ENCODE results near the gene KIAA1191.

KIAA1191 gene

DNA sequence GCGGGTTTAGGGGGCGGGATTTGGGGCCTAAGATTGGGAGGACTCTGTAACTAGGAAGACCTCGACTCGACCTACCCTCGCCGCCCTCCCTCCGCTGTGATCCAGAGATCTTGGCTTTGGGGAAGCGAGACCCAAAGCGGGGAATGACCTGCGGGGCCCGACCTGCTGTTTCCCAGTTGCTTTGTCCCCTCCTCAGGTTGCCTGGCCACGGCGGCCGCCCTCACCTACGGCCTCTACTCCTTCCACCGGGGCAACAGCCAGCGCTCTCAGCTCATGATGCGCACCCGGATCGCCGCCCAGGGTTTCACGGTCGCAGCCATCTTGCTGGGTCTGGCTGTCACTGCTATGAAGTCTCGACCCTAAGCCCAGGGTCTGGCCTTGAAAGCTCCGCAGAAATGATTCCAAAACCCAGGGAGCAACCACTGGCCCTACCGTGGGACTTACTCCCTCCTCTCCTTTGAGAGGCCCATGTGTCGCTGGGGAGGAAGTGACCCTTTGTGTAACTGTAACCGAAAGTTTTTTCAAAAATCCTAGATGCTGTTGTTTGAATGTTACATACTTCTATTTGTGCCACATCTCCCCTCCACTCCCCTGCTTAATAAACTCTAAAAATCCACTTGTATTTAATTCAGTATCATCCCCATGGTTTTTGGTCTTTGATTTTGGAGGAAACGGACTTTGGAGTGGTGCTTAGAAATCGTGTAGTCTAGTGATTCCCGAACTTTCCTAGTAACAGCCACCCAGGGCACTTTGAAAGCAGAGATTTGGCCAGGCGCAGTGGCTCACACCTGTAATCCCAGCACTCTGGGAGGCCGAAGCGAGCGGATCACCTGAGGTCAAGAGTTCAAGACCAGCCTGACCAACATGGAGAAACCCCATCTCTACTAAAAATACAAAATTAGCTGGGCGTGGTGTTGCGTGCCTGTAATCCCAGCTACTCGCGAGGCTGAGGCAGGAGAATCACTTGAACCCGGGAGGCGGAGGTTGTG lies 27.9 kb upstream of the KIAA1191 start:
- no peak for DNase-seq

DNA sequence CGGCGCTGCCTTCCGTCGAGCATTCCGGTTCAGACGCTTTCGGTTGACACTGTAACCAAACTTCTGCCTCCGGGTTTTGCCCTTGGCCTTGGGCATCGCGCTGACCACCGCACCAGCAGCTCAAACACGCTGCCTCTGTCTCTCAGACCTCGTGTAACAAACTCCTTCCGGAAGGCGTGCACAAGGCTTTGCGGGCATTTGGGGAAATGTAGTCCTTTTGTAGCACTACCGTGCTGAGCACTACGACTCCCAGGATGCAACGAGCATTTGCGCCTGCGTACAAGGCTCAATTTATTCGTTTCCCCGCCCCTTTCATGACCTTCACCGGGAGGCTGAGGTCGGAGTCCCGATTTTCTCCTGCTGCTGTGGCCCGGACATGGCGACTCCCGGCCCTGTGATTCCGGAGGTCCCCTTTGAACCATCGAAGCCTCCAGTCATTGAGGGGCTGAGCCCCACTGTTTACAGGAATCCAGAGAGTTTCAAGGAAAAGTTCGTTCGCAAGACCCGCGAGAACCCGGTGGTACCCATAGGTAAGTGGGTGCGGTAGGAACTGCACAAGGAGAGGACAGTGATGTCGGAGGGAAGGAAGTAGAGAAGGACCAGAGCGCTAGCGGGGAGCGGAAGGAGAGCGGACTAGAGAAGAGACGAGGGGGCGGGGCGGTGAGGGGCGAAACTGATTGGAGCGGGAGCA lies 27.0 kb upstream of the KIAA1191 start, which contains the start of the genes HIGD2A and NOP16:
HIGD2A (plus strand) TSS at position 308 of the 691 bp plus-strand sequence; CDS start at position 377, 69 bp downstream.
NOP16 (minus strand) TSS at position 155 of the 691 bp plus-strand sequence; CDS start at position 96, 59 bp downstream.
- peak; percentile 98 for DNase-seq

DNA sequence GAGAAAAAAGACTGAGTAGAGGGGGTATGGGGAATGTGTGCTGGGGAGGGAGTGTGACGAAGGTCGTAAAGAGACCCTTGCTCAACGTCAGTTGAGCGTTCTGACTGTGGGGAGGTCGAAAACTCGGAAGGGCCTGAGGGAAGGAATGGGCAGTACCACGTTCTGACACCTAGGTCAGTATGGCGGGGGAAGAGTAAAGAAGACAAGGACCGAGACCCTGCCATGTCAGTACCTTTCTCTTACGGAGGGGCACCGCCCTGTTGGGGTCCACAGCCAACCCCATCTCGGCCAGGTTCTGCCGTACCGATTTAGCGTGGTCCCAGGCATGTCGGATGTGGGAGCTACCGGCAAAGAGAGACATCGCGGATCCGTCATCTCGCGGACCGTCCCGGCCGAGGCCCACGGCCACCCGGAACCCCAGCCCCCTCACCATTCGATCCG lies 26.5 kb upstream of the KIAA1191 start:
- DNase-seq: no peak

DNA sequence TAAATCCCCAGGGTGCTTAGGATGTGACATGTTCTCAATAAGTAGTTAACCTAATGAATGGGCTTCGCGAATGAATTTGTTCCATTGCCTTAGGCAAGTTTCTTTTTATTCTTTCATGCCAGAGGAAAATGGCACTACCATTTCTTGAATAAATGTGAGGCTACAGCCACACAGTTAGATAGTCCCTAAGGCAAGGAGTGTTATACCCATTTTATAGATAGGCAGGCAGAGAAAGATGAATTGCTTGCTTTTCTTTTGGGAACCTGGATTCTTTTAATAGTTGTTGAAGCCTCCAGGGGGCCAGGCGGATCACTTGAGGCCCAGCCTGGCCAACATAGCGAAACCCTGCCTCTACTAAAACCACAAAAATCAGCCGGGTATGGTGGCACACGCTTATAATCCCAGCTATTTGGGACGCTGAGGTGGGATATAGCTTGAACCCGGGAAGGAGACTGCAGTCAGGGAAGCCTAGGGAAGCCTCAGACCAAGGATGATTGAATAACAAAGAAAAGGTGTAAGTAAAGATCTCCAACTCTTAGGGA lies 25.9 kb upstream of the KIAA1191 start:
- DNase-seq: no peak

DNA sequence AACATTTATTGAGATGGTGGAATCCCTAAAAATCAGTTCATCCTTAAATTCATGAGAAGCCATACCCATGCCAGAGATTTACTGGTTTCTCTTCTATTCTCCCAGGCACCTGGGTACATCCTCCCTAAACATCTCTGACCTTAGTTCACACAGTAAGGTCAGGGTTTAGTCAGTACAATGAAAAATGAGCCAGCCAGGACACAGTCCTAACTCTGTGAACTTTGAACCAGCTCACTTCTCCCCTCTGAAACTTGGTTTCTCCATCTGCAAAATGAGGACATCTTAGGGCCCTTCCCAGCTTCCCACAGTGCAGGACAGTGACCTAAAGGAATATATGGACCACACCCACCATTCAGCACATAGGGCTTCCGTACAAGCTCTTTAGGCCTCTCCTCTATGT lies 24.9 kb upstream of the KIAA1191 start:
- DNase-seq: no peak

DNA sequence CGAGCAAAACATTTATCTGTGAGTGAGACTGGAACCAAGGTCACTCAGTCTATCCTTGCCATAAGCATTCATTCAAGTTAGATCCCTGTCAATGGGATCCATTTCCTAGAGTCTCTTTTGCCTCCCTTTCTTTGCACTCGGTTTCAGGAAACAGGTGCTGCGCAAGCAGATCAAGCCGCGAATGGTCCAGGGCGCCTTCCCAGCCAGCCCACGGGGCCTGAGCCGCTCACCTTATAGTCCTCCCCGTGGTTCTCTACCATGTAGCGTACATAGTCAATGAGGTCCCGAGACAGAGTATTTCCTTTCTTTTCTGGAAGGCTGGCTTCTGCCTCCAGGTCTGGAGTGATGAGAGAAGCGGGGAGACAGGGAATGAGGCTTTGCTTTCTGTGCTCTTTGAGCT lies 23.4 kb upstream of the KIAA1191 start:
- DNase-seq: no peak

DNA sequence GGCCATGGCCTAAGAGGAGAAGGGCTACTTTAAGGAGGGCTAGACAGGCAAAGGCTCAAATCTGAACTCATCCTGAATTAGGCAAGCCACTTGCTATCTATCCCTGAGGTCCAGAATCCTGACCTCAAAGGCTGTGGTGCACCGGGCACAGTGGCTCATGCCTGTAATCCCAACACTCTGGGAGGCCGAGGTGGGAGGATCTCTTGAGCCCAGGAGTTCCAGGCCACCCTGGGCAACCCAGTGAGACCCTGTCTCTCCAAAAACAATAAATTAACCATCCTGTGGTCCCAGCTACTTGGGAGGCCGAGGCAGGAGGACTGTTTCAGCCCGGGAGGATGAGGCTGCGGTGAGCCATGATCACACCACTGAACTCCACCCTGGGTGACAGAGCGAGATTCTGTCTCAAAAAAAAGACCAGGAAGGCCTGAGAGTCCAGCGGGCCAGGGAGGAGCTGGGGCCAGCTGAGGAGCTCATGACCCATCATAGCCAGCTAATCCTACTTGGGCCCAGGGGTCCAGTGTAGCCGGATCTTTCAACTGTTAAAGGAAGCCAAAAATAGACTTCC lies 22.9 kb upstream of the KIAA1191 start:
- DNase-seq: no peak

DNA sequence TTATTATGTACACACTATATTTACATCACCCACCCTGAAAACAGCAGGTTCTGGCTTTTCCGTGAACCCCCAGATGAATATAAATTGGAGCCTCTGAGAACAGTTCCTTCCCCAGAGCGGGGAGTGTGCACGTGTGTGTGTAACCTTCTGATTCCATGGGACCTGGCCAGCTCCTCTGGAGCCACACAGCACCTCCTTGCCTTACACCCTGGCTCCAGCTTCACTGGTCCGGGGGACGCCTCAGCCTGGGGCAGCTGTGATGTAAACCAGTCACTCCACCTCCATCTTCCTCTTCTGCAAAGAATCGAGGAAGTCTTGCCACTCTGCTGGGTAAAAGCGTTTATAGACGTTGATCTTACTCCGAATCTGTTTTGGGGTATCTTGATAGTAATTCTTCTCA lies 22.4 kb upstream of the KIAA1191 start:
- no peak for DNase-seq

DNA sequence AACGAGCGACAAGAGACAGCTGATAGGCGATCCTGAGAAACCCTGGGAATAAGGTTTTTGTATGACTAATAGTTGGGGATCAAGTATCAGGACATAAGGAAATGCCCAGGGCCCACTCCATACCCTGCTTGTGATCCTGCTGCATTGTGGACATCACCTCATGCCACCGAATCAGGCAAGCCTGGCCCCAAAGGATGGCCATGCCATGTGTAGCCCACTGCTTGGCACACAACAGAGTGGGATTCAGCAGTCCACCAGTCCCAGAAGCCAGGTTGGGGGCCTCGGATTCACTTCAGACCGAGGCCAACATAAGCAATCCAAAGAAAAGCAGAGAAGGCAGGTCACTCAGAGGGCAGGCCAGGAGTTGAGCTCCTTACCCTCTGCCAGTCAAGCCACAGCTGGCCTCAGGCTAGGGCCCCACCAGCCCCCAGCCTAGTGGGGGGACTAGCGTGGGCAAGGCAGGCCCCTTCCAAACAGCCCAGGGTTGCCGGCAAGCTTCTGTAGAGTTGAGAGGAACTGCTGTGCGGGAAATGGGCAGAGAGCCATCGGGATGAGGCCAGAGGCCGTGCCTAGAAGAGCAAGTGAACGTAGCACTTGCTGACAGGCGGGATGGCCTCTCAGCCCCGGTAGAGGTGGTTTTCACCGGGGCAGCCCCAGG lies 21.8 kb upstream of the KIAA1191 start:
- DNase-seq: no peak

DNA sequence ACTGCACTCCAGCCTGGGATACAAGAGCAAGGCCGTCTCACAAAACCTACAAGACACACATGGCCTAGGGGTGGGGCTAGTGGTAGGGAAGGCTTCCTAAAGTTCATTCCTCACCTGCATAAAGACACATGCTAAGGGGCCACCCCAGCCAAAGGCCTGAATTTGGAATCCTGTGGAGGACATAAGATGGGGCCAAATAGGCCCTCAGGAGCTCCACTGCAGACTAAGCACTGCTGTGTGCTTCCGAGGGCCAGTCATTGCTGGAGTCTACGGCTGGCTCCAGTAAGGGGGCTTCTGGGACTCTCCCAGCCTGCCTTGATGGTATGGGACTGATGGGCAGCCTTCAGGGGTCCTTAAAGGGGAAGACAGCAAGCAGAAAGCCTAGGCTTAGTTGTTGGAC lies 21.2 kb upstream of the KIAA1191 start:
- DNase-seq: no peak

DNA sequence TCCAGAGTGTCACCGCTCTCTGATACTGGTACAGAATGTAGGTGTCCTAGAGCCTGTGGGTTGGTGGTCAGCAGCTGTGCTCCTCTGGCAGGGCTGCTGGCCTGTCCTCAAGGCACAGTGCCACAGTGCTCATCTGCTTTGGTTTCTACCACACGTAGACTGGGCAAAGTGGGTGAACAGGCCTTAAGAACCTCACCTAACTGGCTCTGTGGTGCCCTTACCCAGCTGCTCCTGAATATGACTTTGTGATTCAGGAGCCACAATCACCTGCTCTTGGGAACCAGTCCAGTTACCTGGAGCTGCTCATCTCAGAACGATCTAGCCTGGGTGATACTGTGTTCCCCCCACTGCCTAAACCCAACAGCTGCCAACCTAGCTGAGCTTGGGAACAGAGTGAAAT lies 20.4 kb upstream of the KIAA1191 start:
- no peak for DNase-seq

DNA sequence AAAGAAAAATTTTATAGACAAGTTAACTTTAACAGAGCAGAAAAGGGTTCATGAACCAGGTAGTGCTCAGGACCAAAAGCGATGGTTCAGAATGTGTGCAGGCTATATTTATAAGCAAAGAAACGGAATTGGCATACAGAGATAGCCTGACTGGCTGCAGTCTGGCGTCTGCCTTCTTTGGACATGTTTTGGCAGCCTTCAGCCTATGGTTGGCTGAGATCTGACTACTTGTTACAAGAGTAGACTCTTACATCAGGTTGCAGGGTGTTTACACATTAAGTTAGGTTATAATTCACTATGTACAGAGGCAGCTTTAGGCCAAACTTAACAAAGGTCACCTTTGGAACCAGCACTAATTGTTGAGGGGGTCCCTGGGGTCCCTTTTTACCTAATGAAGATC lies 19.9 kb upstream of the KIAA1191 start:
- DNase-seq: no peak

DNA sequence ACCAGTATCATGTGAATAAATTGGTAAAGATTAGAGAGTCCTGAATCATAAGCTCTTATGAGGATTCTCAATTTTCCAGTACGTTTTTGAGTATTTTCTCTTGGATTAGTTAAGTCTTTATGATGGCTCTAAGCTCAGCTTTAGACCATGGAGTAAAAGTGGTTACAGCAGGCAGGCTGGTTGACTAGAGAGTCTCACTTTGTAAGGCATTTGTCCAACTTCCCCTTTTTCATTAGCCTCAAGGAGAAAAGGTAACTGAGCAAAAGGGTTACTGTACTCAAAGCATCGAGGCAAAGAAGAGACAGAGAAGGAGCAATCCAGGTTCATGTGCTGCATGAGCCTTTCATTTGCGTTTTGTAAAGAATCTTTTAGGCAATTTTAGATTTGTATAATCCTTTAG lies 18.3 kb upstream of the KIAA1191 start:
- DNase-seq: no peak

DNA sequence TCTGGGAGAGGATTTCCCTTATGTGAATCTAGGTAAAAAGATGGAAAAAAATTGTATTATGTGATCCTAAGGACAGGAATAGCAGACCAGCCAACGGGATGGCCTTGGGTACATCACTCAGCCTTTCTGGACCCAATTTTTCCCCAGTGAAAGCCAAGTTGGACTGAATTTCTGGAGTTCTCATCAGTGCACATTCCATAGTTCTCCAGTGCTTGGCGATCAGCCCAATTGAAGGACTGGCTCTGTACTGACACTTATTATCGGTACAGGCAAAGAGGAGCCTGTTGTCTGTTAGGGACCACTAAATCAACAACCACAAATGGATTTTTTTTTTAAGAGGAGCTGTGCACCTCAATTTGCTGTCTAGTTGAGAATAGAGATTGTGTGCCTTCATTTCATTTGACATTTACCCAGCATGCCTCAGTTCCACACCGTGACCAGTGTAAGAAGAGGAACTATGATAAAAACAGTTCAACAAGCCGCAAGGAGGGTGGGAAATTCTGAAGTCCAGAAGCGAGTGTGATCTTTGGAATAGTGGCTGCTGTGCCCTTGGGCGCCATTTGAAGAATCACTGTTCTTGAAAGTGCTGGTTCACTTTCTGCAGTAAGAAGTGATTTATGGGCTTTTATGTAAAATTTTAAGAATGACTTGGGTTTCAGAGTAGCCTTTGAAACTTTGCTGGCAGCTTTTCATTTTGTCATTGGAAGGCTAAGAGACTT lies 11.7 kb upstream of the KIAA1191 start:
- no peak for DNase-seq

DNA sequence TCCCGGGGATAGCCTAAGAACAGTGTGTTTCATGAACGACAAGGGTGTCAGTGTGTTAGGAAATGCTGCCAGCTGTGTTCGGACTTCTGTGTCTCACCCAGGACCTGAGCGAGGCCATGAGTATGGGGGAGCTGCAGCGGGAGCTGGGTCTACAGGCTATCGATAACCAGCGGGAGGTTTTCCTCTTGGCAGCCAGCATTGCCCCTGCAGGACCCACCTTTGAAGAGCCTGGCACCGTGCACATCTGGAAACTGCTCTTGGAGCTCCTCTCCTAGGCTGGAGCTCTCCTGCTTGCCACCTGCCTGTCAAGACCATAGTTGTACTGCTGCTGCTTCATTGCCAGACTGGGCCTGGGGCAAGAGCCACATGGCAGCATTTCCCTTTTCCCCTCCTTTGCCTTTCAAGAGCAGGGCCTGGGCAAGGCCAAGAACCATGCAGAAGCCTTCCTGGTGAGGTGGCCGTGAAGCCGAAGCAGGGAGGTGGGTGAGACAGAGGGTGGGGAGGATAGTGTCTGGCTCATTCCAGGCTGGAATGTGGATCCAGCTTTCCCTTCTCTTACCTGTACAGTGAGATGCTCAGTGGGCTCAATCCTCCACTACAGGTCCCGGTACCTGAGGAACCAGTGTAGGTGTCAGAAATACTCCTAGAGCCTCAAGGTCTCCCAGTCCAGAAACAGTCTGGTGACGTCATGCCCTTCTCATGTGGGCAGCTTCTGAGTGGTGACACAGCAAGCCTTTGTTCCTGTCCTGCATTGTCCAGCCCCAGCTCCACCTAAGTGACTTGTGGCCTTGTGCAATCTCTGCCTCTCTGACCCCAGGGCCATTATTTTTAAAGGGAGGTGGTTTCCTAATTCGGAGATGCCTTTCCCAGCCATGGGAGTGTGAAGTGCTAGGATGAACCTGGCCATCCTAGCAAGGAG lies 10.3 kb upstream of the KIAA1191 start:
- no peak for DNase-seq

DNA sequence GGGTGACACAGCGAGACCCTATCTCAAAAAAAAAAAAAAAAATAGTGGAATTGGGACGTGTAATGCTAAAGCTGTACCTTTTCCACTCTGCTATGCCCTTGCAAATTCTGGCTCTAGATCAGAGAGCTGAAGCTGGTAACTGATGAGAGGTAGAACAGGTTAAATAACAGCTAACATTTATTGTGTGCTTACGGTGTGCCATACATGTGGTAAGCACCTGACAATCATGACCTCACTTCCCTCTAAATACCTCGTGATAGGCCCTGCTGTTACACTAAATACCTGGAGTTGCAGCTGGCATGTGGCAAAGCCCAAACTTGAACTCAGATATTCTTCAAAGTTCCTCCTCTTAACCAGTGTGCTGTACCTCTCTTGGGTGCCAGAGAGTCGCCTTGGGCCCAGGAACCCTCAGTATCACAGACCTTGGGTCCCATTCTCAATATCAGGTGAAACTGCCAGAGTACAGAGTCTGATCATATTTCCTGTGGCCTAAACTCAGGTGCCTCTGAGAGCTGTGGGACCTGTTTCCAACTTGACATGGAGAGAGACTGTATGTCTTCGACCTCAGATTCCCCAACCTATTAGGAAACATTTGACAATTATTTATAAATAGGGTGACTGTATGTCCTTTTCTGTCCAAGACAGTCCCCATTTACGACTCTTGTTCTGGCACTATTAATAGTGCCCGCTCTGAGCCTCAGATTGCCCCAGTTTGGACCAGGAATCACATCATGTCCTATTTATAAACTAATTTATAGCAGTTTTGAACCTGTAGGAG lies 8.6 kb upstream of the KIAA1191 start:
- DNase-seq: no peak

DNA sequence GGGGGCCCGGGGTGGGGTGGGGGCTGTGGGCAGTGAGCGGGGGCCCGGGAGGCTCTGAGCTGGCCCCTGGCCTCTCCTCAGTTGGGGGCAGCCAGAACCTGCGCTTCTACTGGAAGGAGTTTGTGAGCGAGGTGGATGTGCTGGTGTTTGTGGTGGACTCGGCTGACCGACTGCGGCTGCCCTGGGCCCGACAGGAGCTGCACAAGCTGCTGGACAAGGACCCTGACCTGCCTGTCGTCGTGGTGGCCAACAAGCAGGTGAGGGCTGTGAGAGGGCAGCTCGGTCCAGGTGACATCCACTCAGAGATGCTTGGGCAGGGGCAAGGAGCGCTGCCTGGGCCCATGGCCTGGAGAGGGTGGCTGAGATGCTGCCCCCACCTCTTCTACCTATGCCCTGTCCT lies 7.2 kb upstream of the KIAA1191 start:
- no peak for DNase-seq

DNA sequence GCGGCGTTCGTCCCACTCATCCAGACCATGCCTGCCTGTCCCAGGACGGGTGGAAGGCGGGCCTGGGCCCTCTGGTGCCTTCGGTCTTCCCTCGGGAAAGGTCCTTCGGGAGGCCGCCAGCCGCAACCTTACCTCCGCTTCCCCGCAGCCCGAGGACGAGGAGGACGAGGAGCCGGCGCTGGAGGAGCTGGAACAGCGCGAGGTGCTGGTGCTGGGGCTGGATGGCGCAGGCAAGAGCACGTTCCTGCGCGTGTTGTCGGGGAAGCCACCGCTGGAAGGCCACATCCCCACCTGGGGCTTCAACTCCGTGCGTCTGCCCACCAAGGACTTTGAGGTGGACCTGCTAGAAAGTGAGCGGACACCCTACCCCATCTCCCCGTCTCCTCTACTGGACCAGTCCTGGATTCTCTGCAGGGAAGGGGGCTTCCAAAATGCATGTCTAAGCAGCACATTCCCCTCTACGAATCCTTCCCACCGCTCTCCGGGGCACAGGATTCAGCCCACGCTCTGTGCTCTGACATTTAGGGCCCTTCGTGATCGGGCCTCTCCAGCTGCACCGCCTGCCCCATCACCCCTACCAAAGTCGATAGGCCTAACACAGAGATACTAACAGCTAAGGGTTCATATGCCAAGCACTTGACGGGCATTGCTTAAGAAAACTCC lies 4.8 kb upstream of the KIAA1191 start:
- DNase-seq: no peak

All from amniotic stem cell (primary cell).